Stimulated activated CD8-positive, alpha-beta memory T cell treated with anti-CD3 and anti-CD28 coated beads, Interleukin-7, amount 100 ng/mL, for 24 hours (primary cell): ENCODE measurements around the gene SFMBT1.

Experiments
- DNase-seq: peaks from one replicate; pipeline ENCODE4 v3.0.0-alpha.2; 2020; ENCODE audit warnings: low read depth

The SFMBT1 gene

GRCh38 chr3:53045518-53046170 is at the start of gene SFMBT1:
Gene SFMBT1 (minus strand): TSS chr3:53046073. CDS start chr3:52969128, 76,945 bp downstream.
- peak; percentile 38 for DNase-seq

- DNase-seq, result no peak
These were observed 47.1 kb upstream of the SFMBT1 start for GRCh38 chr3:53092942-53093341.

- no peak for DNase-seq
These were observed 46.3 kb upstream of the SFMBT1 start for GRCh38 chr3:53092216-53092615.

- DNase-seq, result no peak
These were observed 45.1 kb upstream of the SFMBT1 start for GRCh38 chr3:53091011-53091410.

- DNase-seq, result no peak
These were observed 43.6 kb upstream of the SFMBT1 start for GRCh38 chr3:53089511-53089910.

- DNase-seq, result no peak
These were observed 39.6 kb upstream of the SFMBT1 start for GRCh38 chr3:53085476-53085875.

- no peak for DNase-seq
These were observed 38.6 kb upstream of the SFMBT1 start for GRCh38 chr3:53084310-53085001.

- DNase-seq, result no peak
These were observed 38.1 kb upstream of the SFMBT1 start for GRCh38 chr3:53083949-53084309.

- no peak for DNase-seq
These were observed 37.6 kb upstream of the SFMBT1 start for GRCh38 chr3:53083521-53083920.

- no peak for DNase-seq
These were observed 36.9 kb upstream of the SFMBT1 start for GRCh38 chr3:53082736-53083135.

- no peak for DNase-seq
These were observed 35.4 kb upstream of the SFMBT1 start for GRCh38 chr3:53081318-53081717.

GRCh38 chr3:53080612-53081205 is 34.8 kb upstream of the SFMBT1 start:
- DNase-seq, result no peak

- DNase-seq, result no peak
These were observed 34.1 kb upstream of the SFMBT1 start for GRCh38 chr3:53079791-53080555.

- DNase-seq, result no peak
These were observed 33.3 kb upstream of the SFMBT1 start for GRCh38 chr3:53079147-53079546.

- no peak for DNase-seq
These were observed 32.8 kb upstream of the SFMBT1 start for GRCh38 chr3:53078656-53079055.

GRCh38 chr3:53077476-53078220 is 31.8 kb upstream of the SFMBT1 start:
- no peak for DNase-seq

GRCh38 chr3:53075743-53076140 is 29.9 kb upstream of the SFMBT1 start:
- DNase-seq, result no peak

GRCh38 chr3:53074761-53075742 is 29.2 kb upstream of the SFMBT1 start:
- no peak for DNase-seq

GRCh38 chr3:53074366-53074696 is 28.5 kb upstream of the SFMBT1 start:
- DNase-seq, result no peak

- no peak for DNase-seq
These were observed 27.9 kb upstream of the SFMBT1 start for GRCh38 chr3:53073553-53074365.
